Keratinocyte (primary cell): ENCODE data around the gene AMBRA1. TPM values are rescaled to one million over a fixed set of nuclear protein-coding genes. Genes with fewer than 3 reads are reported as not detected.

Source experiments
- DNase-seq: peaks from one replicate; pipeline ENCODE4 v3.0.0-alpha.2; 2011; ENCODE audit warnings: low read depth, missing footprints, low spot score
- FAIRE-seq: peaks from 2 replicates; lab custom pipeline; 2011; peaks lifted over from hg19 to GRCh38; lab: Jason Lieb, UNC
- H2AFZ ChIP-seq: 2 replicates; pipeline ENCODE4 v1.6.0; 2012; ENCODE audit warnings: low read length, control low read depth, inconsistent platforms; ENCODE audit not compliant: control insufficient read depth
- H3K27ac ChIP-seq: 2 replicates; pipeline ENCODE4 v1.5.1; 2011; ENCODE audit warnings: low read length; ENCODE audit not compliant: control insufficient read depth, insufficient read depth
- H3K27me3 ChIP-seq: 3 replicates; pipeline ENCODE4 v1.6.0; 2011; ENCODE audit warnings: low read length; ENCODE audit not compliant: control insufficient read depth, insufficient read depth; ENCODE audit errors: extremely low read depth
- H3K36me3 ChIP-seq, 2 experiments: 2 replicates in 1 of 2; 3 replicates in 1 of 2; pipeline ENCODE4 v1.5.1; 2011; ENCODE audit warnings: low read length in 2 of 2, mild to moderate bottlenecking in 1 of 2; ENCODE audit not compliant: control insufficient read depth in 2 of 2, insufficient read depth in 2 of 2; ENCODE audit errors: extremely low read depth in 1 of 2
- H3K4me1 ChIP-seq: 3 replicates; pipeline ENCODE4 v1.5.1; 2011; ENCODE audit warnings: low read length; ENCODE audit not compliant: control insufficient read depth, insufficient read depth; ENCODE audit errors: extremely low read depth
- H3K4me2 ChIP-seq: 3 replicates; pipeline ENCODE4 v1.6.0; 2011; ENCODE audit warnings: low read depth, low read length; ENCODE audit not compliant: control insufficient read depth, insufficient read depth; ENCODE audit errors: extremely low read depth
- H3K4me3 ChIP-seq, 3 experiments: fragments of 200-600 bp in 1 of 3; sonication (generic) in 1 of 3; 2 replicates in 2 of 3; 3 replicates in 1 of 3; pipeline ENCODE4 v1.5.1; 2011 to 2016; ENCODE audit warnings: low read length in 3 of 3, mild to moderate bottlenecking in 3 of 3, control low read depth in 2 of 3, inconsistent platforms in 1 of 3, low read depth in 1 of 3, mixed read lengths in 1 of 3, mixed run types in 1 of 3, moderate library complexity in 1 of 3; ENCODE audit not compliant: control insufficient read depth in 2 of 3, insufficient read depth in 2 of 3; ENCODE audit errors: extremely low read depth in 1 of 3
- H3K79me2 ChIP-seq: 2 replicates; pipeline ENCODE4 v1.6.0; 2012; ENCODE audit warnings: low read length; ENCODE audit not compliant: control insufficient read depth, insufficient read depth
- H3K9ac ChIP-seq: 3 replicates; pipeline ENCODE4 v1.6.0; 2011; ENCODE audit warnings: low read length; ENCODE audit not compliant: control insufficient read depth, insufficient read depth; ENCODE audit errors: extremely low read depth
- H3K9me1 ChIP-seq: 3 replicates; pipeline ENCODE4 v1.6.0; 2011; ENCODE audit warnings: low read length; ENCODE audit not compliant: control insufficient read depth, insufficient read depth; ENCODE audit errors: extremely low read depth
- H3K9me3 ChIP-seq: 2 replicates; pipeline ENCODE4 v1.5.1; 2012; ENCODE audit warnings: low read depth, low read length; ENCODE audit not compliant: control insufficient read depth
- H4K20me1 ChIP-seq: 3 replicates; pipeline ENCODE4 v1.6.0; 2011; ENCODE audit warnings: low read length; ENCODE audit not compliant: control insufficient read depth, insufficient read depth; ENCODE audit errors: extremely low read depth
- CTCF ChIP-seq, 3 experiments: IDR thresholded peaks in 1 of 3; conservative IDR thresholded peaks in 1 of 3; optimal IDR thresholded peaks in 1 of 3; 2 replicates in 2 of 3; 3 replicates in 1 of 3; pipeline versions ENCODE3 to v1.5.1; 2011; ENCODE audit warnings: low read length in 3 of 3, mild to moderate bottlenecking in 3 of 3, moderate library complexity in 2 of 3, control low read depth in 1 of 3, inconsistent platforms in 1 of 3; ENCODE audit not compliant: insufficient read depth in 2 of 3; ENCODE audit errors: extremely low read depth in 1 of 3
- EZH2 ChIP-seq: IDR thresholded peaks from one replicate; pipeline ENCODE4 v1.6.1; 2012; ENCODE audit warnings: inconsistent platforms, mild to moderate bottlenecking, low read length, moderate library complexity
- dilution Hi-C: fragments of 300-500 bp; cut with MboI; formaldehyde crosslinking; loops from one replicate; pipeline ENCODE4 v1.7.0; 2020; ENCODE audit warnings: low sequenced_read_pairs; ENCODE audit not compliant: extremely low pct_ligation_motif_present
- polyA plus RNA-seq, 5 experiments: library from polyadenylated mRNA; depleted of rRNA in 3 of 5; stranded (reverse) in 3 of 5; stranded (forward) in 1 of 5; unstranded in 1 of 5; fragments of >200 nt; gene quantifications; 1 replicate in 1 of 5; 2 replicates in 3 of 5; 3 replicates in 1 of 5; pipeline versions ENCODE4 v1.2.1 to v1.2.3, GENCODE V29; 2011 to 2012; ENCODE audit warnings: missing spikeins in 2 of 5, low read depth in 1 of 5, low replicate concordance in 1 of 5

The AMBRA1 gene
- polyA plus RNA-seq, 1 donor (not counting 4 experiments of a cell fraction or from before 2014, with no cell fraction given), result 10.5 TPM

- no peak for TF ChIP-seq EZH2
- TF ChIP-seq CTCF (optimal IDR thresholded peaks at IDR 0.05 in 1 of 3, IDR thresholded peaks at IDR 0.05 in 1 of 3, conservative IDR thresholded peaks at IDR 0.05 in 1 of 3; ENCODE audit: extremely low read depth in 1 of 3, insufficient read depth in 2 of 3, low read length in 3 of 3), result no peak
- no peak for FAIRE-seq
- Histone ChIP-seq H3K36me3 (peaks cover 15 to 31% of the 10 kb centered on the region in 2 experiments), H3K27ac (no peak overlapping the region), H3K79me2 (no peaks in the 10 kb centered on the region), H2AFZ (no peak overlapping the region), H3K4me1 (no peaks in the 10 kb centered on the region), H4K20me1 (no peaks in the 10 kb centered on the region), H3K4me2 (no peak overlapping the region), H3K4me3 (no peak overlapping the region), H3K9ac (no peak overlapping the region), H3K9me1 (no peaks in the 10 kb centered on the region), H3K9me3 (no peaks in the 10 kb centered on the region), H3K27me3 (no peaks in the 10 kb centered on the region)
- dilution Hi-C loops, result no loop called here
- no peak for DNase-seq
These were observed 175.1 kb downstream of the AMBRA1 start for GRCh38 chr11:46418751-46419150.

DNA sequence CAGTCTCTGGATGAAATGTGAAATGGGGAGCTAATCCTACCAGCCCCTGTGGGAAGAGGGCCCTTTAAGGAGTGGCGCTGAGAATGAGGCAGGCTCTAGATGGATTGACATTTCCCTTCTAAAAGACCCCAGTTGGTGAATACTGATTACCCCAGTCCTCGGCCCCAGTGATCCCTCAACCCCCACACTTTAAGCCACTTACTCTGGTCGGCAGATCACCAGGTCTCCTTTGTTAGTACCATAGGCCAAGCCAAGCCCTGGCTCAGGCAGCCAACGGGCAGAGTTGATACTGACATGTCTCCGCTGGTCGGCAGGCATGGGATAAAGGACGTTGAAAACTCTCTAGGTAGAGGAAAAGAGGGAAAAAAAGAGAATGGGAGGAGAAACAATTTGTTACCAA lies 176.1 kb downstream of the AMBRA1 start:
- H2AFZ ChIP-seq, result no peak overlapping the region
- peaks cover 15 to 36% of the 10 kb centered on the region in 2 experiments for H3K36me3 ChIP-seq
- H3K79me2 ChIP-seq, result no peaks in the 10 kb centered on the region
- FAIRE-seq (no peak), DNase-seq (no peak)
- no peaks in the 10 kb centered on the region for H3K4me1 ChIP-seq
- no peak overlapping the region for H3K4me3 ChIP-seq
- H3K27ac ChIP-seq, result no peak overlapping the region
- dilution Hi-C loops, result no loop called here
- no peak overlapping the region for H3K4me2 ChIP-seq
- no peaks in the 10 kb centered on the region for H3K9me1 ChIP-seq
- H3K9me3 ChIP-seq, result no peaks in the 10 kb centered on the region
- H4K20me1 ChIP-seq, result no peaks in the 10 kb centered on the region
- TF ChIP-seq CTCF (optimal IDR thresholded peaks at IDR 0.05 in 1 of 3, IDR thresholded peaks at IDR 0.05 in 1 of 3, conservative IDR thresholded peaks at IDR 0.05 in 1 of 3; ENCODE audit: extremely low read depth in 1 of 3, insufficient read depth in 2 of 3, low read length in 3 of 3) (no peak), EZH2 (no peak)
- H3K9ac ChIP-seq, result no peak overlapping the region
- H3K27me3 ChIP-seq, result no peaks in the 10 kb centered on the region
